GM08714 (cell line): ENCODE results near the gene ANO4.

Experiments used
- H3K4me3 ChIP-seq: fragments of 200-500 bp; sonication (Bioruptor generic); 2 replicates; pipeline ENCODE4 v1.5.1; 2014; ENCODE audit warnings: mild to moderate bottlenecking, low read length, inconsistent platforms
- ZNF274 ChIP-seq: IDR thresholded peaks from 2 replicates; pipeline ENCODE4 v1.6.1; 2012; ENCODE audit warnings: mild to moderate bottlenecking, low read depth, low read length

Gene ANO4

DNA sequence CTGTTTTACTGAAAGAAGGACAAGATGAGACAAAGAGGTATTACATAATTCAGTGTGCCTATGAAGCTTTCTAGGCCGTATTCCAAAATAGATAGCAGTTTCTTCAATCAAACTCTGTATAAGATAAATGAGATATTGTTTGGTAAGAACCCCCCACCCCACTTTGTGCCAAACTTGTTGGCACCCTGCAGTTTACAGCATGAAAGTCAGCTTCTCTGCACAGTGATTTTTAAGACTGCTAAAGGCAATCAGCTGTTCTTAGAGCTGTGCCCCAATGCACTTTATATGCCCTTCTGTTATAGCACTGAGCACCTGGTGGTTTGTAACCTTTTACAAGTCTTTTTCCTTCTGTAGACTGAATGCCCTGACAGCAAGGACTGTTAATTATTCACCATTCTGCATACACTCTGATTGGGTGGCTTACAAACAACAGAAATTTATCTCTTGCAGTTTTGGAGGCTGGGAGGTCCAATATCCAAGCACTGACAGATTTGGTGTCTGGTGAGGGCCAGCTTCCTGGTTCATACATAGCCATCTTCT, 76.7 kb downstream of the ANO4 start:
- no peak overlapping the region for H3K4me3 ChIP-seq
- TF ChIP-seq ZNF274 = no peak

DNA sequence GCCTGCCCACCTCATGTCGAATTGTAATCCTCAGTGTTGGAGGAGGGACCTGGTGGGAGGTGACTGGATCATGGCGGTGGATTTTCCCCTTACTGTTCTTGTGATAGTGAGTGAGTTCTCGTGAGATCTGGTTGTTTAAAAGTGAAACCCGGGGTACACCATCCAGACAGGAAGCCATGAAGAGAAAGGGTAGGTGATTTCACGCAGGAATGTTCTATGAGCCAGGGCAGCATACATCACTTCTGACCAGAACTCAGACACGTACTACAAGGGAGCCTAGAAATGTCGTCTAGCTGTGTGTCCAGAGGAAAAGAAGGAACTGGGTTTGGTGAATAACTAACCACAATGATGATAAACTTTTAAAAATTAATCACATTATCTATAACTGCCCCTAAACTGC, 80.6 kb downstream of the ANO4 start:
- no peak for TF ChIP-seq ZNF274
- H3K4me3 ChIP-seq = no peak overlapping the region

DNA sequence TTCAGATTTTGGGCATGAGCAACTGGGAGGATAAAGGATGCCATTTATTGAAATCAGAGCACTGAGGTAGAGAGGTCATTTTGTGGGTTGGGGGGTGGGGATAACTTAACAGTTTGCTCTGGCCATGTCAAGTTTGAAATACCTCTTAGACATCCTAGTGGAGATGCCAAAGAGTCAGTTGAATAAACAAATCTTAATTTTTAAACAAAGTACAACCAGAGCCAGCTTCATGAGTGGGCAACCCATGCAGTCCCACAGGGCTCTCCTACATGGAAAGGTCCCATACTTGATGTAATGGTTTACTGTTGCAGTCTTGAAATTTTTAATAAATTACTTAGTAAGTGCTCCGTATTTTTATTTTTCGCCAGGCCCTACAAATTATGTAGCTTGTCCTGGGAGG, 81.2 kb downstream of the ANO4 start:
- no peak overlapping the region for H3K4me3 ChIP-seq
- TF ChIP-seq ZNF274 = no peak

DNA sequence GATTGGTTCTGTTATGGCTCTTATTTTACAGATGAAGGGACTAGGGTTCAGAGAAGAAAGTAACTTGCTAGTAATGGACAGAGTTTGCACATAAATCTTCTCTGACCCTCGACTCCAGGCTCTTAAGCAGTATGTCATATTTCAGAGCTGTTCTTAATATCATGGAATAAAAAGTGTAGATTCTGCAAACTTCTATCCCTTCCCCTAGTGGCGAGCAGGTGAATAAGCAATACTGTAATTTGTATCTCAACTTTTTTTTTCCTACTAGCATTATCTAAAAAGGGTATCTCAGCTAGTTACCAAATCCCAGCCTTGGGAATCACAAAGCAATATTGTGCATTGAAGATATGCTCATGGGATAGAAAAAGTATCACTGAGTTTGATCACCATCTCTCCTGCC, 83.2 kb downstream of the ANO4 start:
- no peak overlapping the region for H3K4me3 ChIP-seq
- no peak for TF ChIP-seq ZNF274

DNA sequence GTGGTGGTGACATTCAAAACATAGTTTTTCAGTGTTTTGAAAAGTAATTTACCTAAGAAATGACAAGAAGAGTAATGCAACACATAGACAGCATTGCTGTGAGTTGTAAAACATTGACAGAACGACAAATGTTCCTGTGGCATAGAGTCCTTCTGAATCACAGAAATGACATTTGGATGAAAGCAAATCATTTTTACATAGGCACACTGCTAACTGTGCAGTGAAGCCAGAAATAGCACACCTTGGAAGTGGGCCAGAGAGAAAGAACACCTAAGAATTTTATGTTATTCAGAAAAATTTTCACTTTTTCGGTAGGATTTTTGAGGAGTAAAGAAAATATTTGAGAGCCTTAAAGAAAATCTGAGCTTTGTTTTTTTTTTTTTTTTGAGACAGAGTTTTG, 100.6 kb downstream of the ANO4 start:
- no peak for TF ChIP-seq ZNF274
- H3K4me3 ChIP-seq = no peak overlapping the region

DNA sequence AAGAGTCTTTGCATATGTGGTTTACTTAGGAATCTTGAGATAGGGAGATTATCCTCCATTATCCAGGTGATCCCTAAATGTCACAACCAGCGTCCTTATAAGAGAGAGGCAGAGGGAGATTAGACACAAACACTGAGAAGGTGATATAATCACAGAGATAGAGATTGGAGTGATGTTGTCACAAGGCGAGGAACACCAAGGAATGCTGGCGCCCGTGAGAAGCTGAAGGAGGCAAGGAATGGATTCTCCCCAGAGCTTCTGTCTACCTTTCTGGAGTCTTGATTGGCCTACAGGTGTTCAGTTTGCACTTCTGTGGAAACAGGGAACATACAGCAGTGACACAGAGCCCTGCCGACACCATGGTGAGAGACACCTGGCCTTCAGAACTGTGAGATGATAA, 101.6 kb downstream of the ANO4 start:
- H3K4me3 ChIP-seq = no peak overlapping the region
- no peak for TF ChIP-seq ZNF274

DNA sequence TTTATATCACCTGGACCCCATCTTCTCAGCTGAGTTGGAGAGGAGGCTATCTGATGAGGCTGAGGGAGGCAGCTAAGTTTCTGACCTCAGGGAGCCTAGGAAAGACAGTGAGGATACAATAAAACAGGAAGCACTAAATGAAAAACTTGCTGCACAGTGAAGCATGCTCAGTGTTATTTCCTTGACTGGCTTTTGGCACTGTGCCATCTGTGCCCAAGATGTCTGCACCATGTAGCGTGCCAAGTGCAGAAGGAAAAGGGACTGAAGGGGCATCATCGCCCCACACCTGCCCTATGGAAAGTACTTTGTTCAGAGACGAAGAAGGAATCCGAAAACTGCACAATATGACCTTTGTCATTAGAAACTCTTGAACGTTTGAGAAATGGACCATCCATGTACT, 102.7 kb downstream of the ANO4 start:
- no peak overlapping the region for H3K4me3 ChIP-seq
- TF ChIP-seq ZNF274 = no peak

DNA sequence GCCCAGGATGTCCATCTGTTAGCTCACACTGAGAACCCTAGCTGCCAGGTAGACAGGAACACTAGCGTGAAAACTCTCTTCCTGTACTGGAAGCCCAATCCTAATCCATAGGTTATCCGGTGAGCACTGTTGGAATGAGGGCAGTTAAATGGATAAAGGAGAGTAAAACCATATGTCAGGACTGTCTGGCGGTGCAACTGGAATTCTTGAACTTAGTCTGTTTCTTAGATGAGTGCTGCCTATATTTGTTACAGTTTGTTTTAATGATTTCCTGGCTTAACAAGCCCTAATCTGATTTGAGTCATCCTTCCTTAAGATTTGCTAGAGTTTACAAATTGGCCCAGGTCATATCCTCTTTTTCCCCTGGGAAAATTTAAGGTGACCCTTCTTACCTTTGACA, 104.7 kb downstream of the ANO4 start:
- H3K4me3 ChIP-seq = no peak overlapping the region
- no peak for TF ChIP-seq ZNF274

DNA sequence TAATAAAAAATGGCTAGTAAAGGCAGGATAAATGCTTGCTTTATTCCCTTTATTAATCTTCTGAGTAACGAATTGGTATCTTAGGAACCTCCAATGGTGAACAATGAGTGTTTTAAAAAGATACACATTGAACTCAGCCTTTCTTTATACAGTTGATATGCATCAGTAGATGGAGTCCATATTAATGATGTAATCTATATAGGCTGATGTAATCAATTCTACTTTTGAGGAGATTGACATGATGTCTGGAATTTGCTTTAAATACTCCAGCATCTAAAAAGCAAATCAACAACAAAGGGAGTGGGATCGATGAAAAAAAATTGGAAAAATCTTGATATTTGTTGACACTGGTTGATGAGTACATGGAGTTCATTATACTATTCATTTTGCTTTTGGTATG, 106.2 kb downstream of the ANO4 start:
- no peak overlapping the region for H3K4me3 ChIP-seq
- no peak for TF ChIP-seq ZNF274

DNA sequence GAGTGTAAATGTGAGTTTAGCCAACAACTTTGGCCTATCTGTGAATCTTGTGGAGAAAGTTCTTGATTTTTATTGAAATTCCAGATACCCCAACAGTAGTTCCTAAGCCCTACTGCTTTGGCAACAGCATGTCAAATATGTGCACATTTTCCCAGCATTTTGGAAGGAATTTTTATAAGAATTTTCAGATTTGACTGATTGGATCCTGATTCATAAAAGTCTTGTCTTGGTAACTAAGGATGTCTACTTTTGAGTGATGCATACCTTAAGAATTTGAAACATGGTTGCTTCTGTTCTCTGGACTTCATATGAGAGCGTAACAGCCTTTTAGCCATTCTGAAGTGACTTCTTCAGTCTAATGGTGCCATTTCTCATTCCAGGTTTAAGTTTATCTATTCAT, 106.7 kb downstream of the ANO4 start:
- no peak for TF ChIP-seq ZNF274
- no peak overlapping the region for H3K4me3 ChIP-seq

DNA sequence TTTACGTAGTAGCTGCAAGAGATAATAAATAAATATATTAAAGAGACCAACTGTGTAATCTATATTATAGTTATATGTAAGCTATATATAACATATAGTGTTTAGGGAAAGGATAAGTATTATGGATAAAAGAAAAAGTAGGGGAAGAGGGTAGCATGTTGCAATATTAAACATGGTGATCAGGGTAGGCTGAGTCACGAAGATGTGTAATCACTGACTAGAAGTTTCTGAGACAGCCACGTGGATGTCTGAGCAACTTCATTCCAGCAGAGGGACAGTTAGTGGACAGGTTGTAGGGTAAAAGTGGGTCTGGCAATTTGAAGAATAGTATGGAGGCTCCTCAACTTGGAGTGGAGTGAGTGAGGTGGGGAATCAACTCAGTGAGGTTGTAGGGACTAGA, 109.7 kb downstream of the ANO4 start:
- no peak overlapping the region for H3K4me3 ChIP-seq
- TF ChIP-seq ZNF274 = no peak

DNA sequence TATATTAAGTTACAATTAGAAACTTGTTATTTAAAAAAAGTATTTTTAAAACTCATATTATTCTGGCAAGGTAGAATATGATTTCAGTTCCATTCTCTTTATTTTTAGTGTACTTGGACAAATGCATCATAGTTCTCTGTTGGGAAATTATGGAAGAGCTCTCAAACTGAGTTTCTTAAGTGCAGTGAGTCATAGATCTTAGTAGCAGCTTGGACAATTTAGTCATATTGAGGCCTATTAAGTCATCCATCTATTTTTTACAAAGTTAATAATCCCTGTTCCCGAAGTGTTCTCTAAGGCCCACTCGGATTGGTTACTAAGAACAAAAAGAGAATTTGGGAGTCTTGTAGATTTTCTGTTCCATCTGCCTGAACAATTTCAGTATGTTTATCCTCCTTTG, 113.9 kb downstream of the ANO4 start:
- H3K4me3 ChIP-seq = no peak overlapping the region
- TF ChIP-seq ZNF274 = no peak

DNA sequence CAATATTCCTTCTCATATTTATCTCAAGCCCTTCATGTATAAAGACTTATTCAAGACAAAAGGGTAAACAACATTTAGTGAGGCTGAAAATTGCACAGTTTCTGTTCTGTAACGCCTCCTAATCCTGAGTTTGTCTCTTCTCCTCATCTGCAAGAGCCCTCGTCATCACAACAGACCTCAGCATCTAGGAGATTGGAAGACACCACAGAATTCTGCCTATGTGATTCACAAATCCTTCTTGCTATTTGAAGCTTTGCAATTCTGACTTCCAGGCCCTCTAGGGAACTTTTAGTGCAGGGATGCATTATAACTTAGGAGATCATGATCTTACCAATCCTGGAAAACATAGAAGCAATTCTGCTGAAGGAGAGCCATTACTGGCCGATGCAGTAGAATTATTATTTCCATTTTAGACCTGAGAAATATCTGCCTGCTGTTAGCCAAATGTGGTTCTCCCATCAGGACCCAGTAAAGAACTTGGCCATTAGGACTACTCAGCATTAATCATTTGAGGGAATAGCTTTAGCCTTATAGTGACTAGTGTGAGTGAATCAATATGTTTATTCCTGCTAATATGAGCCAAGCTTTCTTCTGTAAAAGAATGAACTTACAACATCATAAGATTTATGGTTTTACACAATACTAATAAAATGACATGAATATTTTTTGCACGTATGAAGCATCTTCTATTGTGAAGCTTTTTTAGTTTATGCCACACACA, 119.5 kb downstream of the ANO4 start:
- no peak for TF ChIP-seq ZNF274
- H3K4me3 ChIP-seq = no peak overlapping the region

DNA sequence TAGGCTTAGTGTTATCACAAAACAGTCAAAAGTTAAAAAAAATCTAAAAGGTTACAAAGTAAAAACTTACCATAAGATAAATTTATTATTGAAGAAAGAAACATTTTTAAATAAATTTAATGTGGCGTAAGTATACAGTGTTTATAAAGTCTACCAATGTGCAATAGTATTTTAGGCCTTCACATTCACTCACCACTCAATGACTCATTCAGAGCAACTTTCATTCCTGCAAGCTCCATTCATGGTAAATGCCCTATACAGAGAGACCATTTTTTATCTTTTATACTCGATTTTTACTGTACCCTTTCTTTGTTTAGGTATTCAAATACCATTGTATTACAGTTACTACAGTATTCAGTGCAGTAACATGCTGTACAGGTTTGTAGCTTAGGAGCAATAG, 124.5 kb downstream of the ANO4 start:
- no peak overlapping the region for H3K4me3 ChIP-seq
- TF ChIP-seq ZNF274 = no peak

DNA sequence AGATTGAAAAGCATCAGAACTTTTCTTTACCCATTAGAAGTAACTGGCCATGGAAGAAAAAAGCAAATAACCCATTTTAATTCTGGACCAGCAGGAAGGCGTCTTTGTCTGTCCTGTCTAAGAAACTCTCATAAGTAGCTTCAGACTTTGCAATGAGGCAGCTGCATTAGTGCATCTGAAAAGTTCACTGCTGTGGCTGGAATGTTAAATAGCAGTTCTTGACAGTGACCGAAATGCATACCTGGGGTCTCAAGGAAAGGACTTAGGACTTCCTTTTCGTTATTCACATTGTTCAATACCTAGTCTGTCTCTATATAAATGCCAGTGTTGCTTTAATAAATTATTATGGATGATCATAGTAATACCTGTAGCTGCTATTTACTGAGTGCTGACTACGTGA, 125.9 kb downstream of the ANO4 start:
- no peak overlapping the region for H3K4me3 ChIP-seq
- no peak for TF ChIP-seq ZNF274
